ENCODE data around the gene TIRAP. TPM values are rescaled to one million over a fixed set of nuclear protein-coding genes. Genes with fewer than 3 reads are reported as not detected.
"Not testable (repeated sequence)": the region's sequence is repeated elsewhere in the genome, so short reads cannot be mapped to it uniquely, and the experiment has no call there.

Gene TIRAP
- total RNA-seq, 4 donors from 2014 or later, result 3.9 to 8.8 (median 7.3) TPM

- no peaks in the 10 kb centered on the region for H3K9me3 ChIP-seq
- no peaks in the 10 kb centered on the region for H3K27me3 ChIP-seq
- no peak overlapping the region for H3K4me3 ChIP-seq
- TF ChIP-seq CTCF (IDR thresholded peaks at IDR 0.05), result no peak
- no peak for TF ChIP-seq POLR2A (IDR thresholded peaks at IDR 0.05)
- peaks cover 0 to 53% (median 0%) of the 10 kb centered on the region in 3 donors for H3K36me3 ChIP-seq
- H3K27ac ChIP-seq, result no peak overlapping the region
- 72 to 80% methylated on average over 4 of the region's 4 CpGs for WGBS, 2 donors
- intact Hi-C loops (cut with DNase I), result no loop called here
- no peak for DNase-seq
- peaks cover 4 to 50% (median 15%) of the 10 kb centered on the region in 3 donors for H3K4me1 ChIP-seq
Measured at GRCh38 chr11:126308271-126308671, 25.4 kb downstream of the TIRAP start.

- H3K9me3 ChIP-seq; H3K27ac ChIP-seq; H3K4me3 ChIP-seq; DNase-seq; intact Hi-C loops (cut with DNase I); H3K27me3 ChIP-seq: not testable (repeated sequence)
- peaks cover 4 to 46% (median 10%) of the 10 kb centered on the region in 3 donors for H3K4me1 ChIP-seq
- peaks cover 0 to 58% (median 0%) of the 10 kb centered on the region in 3 donors for H3K36me3 ChIP-seq
- WGBS, 2 donors, result 89% methylated on average over 4 of the region's 4 CpGs
Measured at GRCh38 chr11:126308771-126309170, 25.9 kb downstream of the TIRAP start.

GRCh38 chr11:126310200-126310991 is 27.5 kb downstream of the TIRAP start:
- Histone ChIP-seq H3K27ac (no peak overlapping the region), H3K4me3 (no peak overlapping the region), H3K4me1 (peaks cover 0 to 34% (median 3%) of the 10 kb centered on the region in 3 donors), H3K36me3 (peaks cover 0 to 74% (median 0%) of the 10 kb centered on the region in 3 donors), H3K27me3 (no peaks in the 10 kb centered on the region), H3K9me3 (no peaks in the 10 kb centered on the region)
- 65 to 66% methylated on average over 12 of the region's 12 CpGs for WGBS, 2 donors
- TF ChIP-seq POLR2A (IDR thresholded peaks at IDR 0.05), result no peak
- TF ChIP-seq CTCF (IDR thresholded peaks at IDR 0.05), result peak; percentile 74 to 86 (median 81)
- DNase-seq, result no peak
- intact Hi-C loops (cut with DNase I), result loop anchor here (5.0 kb wide), 1 partner anchor 172 kb away; no protein-coding TSS in a partner anchor

- no peaks in the 10 kb centered on the region for H3K9me3 ChIP-seq
- H3K4me1 ChIP-seq, result peaks cover 0 to 34% (median 3%) of the 10 kb centered on the region in 3 donors
- intact Hi-C loops (cut with DNase I), result loop anchor here (5.0 kb wide), 1 partner anchor 171 kb away; no protein-coding TSS in a partner anchor
- 60 to 74% methylated on average over 5 of the region's 6 CpGs for whole genome bisulfite sequencing, 2 donors
- no peak overlapping the region for H3K27ac ChIP-seq
- H3K36me3 ChIP-seq, result peaks cover 0 to 75% (median 0%) of the 10 kb centered on the region in 3 donors
- H3K4me3 ChIP-seq, result no peak overlapping the region
- TF ChIP-seq POLR2A (IDR thresholded peaks at IDR 0.05) (no peak), CTCF (IDR thresholded peaks at IDR 0.05) (no peak)
- H3K27me3 ChIP-seq, result no peaks in the 10 kb centered on the region
- DNase-seq, result no peak
Measured at GRCh38 chr11:126310992-126311310, 28.1 kb downstream of the TIRAP start.

- DNase-seq, result no peak
- H3K4me3 ChIP-seq, result no peak overlapping the region
- TF ChIP-seq CTCF (IDR thresholded peaks at IDR 0.05) (no peak), POLR2A (IDR thresholded peaks at IDR 0.05) (no peak)
- H3K9me3 ChIP-seq, result no peaks in the 10 kb centered on the region
- H3K4me1 ChIP-seq, result peaks cover 0 to 34% (median 3%) of the 10 kb centered on the region in 3 donors
- H3K27ac ChIP-seq, result peak overlapping the region in 1 of 4 donors; percentile 13
- no peaks in the 10 kb centered on the region for H3K27me3 ChIP-seq
- H3K36me3 ChIP-seq, result peaks cover 0 to 71% (median 0%) of the 10 kb centered on the region in 3 donors
- 82 to 92% methylated on average over 14 of the region's 14 CpGs for WGBS, 2 donors
- intact Hi-C loops (cut with DNase I), result loop anchor here (5.0 kb wide), 1 partner anchor 171 kb away; no protein-coding TSS in a partner anchor
Measured at GRCh38 chr11:126311401-126312291, 28.8 kb downstream of the TIRAP start.

Data from esophagus squamous epithelium (tissue), 5 donors.